Neural progenitor cell (in vitro differentiated cells): Measurements from ENCODE around the gene SPATA21.

Experiments
- EZH2 ChIP-seq: fragments of 200-600 bp; sonication (generic); IDR thresholded peaks from 2 replicates; pipeline ENCODE4 v1.6.1; 2017; ENCODE audit warnings: antibody characterized with exemption, mild to moderate bottlenecking, moderate library complexity
- EZH2phosphoT487 ChIP-seq: fragments of 200-600 bp; sonication (generic); IDR thresholded peaks from 2 replicates; pipeline ENCODE4 v1.6.1; 2017; ENCODE audit warnings: antibody characterized with exemption
- TF ChIP-seq, protein P1 (sequence below): fragments of 200-600 bp; sonication (generic); IDR thresholded peaks from 2 replicates; pipeline ENCODE4 v1.5.1; 2017; ENCODE audit warnings: antibody characterized with exemption, mild to moderate bottlenecking

DNA sequence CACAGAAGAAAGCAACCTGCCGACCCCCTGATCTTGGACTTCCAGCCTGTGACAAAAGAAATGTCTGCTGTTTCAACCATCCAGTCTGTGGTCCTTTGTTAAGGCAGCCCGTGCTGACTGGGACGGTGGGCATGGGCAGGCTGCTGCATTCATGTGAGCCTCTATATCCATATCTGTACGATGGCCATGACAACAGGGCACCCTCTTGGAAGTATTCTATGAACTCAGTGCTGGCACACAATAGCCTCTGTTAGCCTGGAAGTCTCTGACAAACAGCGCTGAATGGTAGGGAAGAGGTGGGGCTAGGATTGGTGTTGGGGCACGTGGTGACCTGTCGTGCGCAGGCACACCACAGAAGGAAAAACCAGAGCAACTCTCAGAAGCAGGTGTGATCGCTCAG, 30.4 kb downstream of the SPATA21 start:
- TF ChIP-seq, protein P1, sequence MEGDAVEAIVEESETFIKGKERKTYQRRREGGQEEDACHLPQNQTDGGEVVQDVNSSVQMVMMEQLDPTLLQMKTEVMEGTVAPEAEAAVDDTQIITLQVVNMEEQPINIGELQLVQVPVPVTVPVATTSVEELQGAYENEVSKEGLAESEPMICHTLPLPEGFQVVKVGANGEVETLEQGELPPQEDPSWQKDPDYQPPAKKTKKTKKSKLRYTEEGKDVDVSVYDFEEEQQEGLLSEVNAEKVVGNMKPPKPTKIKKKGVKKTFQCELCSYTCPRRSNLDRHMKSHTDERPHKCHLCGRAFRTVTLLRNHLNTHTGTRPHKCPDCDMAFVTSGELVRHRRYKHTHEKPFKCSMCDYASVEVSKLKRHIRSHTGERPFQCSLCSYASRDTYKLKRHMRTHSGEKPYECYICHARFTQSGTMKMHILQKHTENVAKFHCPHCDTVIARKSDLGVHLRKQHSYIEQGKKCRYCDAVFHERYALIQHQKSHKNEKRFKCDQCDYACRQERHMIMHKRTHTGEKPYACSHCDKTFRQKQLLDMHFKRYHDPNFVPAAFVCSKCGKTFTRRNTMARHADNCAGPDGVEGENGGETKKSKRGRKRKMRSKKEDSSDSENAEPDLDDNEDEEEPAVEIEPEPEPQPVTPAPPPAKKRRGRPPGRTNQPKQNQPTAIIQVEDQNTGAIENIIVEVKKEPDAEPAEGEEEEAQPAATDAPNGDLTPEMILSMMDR: no peak
- TF ChIP-seq EZH2phosphoT487 (no peak), EZH2 (no peak)
